ENCODE data around the gene GEMIN7.

The GEMIN7 gene

GRCh38 chr19:45090034-45090433, 11.0 kb downstream of the GEMIN7 start:
- DNase-seq (ENCODE audit: low read depth) = no peak

DNA sequence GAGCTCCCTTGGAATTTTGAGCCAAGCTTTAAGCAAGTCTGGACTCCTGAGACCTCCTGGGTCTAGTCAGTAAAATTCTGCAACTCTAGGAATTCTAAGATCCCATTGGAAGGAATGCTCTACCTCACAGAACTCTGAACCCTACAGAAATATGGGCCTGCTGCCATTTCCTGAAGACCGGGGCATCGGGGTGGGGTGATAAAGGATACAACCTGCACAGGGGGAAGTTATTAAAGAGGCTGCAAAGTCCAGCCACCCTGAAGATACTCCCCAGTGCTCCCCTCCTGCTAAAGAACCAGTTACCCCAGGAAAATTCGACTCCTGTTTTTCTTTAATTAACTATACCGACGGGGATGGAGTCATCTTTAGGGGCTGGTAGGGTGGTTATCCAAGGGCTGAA, 11.5 kb downstream of the GEMIN7 start:
- DNase-seq (ENCODE audit: low read depth) = no peak

GRCh38 chr19:45091031-45091923, 12.2 kb downstream of the GEMIN7 start:
- peak; percentile 91 for DNase-seq (ENCODE audit: low read depth)

GRCh38 chr19:45092747-45093678, 14.0 kb downstream of the GEMIN7 start, which contains the start of gene PPP1R37:
Gene PPP1R37, plus strand, starts transcription at chr19:45093179. Its CDS starts 147 bp downstream, at chr19:45093326.
- DNase-seq (ENCODE audit: low read depth) = peak; percentile 73

GRCh38 chr19:45094137-45094536, 15.1 kb downstream of the GEMIN7 start:
- no peak for DNase-seq (ENCODE audit: low read depth)

- no peak for DNase-seq (ENCODE audit: low read depth)
These were observed 15.6 kb downstream of the GEMIN7 start for GRCh38 chr19:45094707-45095106.

DNA sequence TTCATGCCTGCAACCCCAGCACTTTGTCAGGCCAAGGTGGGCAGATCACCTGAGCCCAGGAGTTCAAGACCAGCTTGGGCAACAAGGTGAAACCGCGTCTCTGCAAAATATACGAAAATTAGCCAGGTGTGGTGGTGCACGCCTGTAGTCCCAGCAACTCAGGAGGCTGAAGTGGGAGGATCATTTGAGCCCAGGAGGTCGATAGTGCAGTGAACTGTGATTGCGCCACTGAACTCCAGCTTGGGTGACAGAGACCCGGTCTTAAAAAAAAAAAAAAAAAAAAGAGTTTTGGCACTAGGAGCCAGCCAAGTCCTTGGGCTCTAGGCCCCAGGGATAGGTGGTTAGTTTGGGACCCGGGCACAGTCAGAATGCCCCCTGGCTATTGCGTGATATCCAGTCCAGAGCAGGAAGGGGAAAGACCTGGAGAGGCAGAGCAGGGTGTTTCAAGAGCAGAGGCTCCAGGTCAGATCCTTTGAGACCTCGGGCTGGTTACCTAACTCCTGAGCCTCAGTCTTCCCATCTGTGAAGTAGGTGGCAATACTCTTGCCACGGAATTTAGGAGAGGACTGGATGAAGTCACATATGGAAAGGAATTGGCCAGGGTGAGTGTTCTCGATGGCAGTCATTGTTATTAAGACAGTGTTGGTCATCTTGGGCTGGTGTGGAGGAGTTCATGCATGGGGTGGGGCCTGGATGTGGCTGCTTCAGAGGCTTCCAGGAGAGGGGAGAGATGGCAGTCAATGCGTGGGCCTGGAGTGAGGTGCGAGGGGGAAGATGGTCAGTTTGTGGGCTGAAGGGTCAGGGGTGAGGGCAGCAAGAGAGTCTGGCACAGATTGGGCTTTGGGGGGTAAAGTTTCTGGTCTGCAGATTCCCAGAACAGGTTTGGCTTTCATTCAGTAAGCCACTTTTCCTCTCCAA, 16.7 kb downstream of the GEMIN7 start:
- no peak for DNase-seq (ENCODE audit: low read depth)

DNA sequence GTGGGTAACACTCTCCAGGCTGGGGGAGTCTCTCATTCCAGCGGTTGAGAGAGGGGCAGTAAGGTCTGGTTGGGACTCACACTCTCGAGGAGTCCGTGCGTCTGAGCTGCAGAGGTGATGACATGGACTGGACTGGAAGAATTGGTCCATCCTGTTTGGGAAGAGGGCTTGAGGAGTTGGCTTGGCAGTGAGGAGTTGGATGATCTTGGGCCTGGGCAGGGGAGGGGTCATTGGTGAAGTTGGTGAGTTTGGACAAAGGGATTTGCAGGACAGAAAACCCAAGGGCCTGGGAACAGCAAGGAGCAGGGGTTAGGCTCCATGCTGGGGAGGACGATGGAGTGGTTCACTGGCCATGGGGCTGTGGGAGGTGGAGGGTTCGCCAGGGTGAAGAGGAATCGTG, 17.6 kb downstream of the GEMIN7 start:
- no peak for DNase-seq (ENCODE audit: low read depth)

DNA sequence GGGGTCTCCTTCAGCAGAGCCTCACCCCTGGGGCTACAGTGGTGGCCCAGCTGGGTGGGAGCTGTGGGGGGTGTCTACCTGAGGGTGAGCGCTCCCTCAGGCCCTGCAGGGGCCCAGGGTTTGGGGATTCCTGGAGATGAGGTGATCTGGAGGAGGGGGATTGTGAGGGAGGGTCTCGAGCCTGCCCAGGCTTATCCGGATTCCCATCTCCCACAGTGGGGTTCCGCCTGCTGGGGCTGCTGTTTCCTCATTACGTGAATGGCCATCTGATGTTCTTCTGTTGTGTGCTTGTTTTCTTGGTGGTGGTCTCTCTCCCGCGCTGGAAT, 18.4 kb downstream of the GEMIN7 start:
- DNase-seq (ENCODE audit: low read depth) = no peak

- no peak for DNase-seq (ENCODE audit: low read depth)
These were observed 18.9 kb downstream of the GEMIN7 start for GRCh38 chr19:45097776-45098520.

DNA sequence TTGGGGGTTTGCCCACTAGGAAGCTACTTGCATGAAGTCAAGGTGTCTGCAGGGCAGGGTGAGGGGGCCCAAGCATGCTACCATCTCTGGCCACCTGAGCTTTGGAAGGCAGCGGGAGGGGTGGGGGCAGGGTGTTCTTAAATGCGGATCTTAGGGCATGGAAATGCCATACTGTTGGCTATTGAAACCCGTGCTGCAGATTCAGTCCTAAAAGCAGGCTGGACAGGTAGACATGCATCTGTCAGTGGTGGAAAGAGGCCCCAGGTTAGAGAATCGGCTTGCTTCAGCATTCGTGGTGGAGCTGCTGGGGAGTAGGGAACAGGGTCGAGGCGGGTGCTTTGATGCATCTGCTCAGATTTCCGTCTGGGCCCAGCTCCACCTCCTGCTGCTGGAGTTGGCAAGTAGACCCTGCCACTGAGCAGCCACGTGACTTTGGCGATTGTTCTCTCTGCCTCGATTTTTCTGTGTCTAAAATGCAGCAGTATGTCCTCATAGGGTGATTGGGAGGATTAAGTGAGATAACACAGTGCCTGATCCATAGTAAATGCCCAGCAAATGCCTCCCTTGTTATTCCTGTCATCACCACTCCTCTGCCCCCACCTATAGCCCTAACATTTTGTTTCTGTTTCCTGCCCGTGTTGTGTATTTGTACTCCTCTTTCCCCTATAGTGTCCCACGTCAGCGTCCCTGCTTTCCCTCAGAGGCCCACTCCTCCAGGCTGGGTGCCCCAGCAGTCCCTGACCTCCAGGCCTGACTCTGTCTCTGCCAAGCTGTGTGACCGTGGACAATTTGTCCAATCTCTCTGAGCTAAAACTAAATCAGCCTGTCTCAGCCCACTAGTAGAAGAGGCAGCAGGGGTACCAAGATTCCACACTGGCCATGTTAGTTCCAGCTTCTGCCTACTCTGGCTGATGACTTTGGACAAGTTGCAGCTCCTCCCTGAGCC, 19.7 kb downstream of the GEMIN7 start:
- no peak for DNase-seq (ENCODE audit: low read depth)

DNA sequence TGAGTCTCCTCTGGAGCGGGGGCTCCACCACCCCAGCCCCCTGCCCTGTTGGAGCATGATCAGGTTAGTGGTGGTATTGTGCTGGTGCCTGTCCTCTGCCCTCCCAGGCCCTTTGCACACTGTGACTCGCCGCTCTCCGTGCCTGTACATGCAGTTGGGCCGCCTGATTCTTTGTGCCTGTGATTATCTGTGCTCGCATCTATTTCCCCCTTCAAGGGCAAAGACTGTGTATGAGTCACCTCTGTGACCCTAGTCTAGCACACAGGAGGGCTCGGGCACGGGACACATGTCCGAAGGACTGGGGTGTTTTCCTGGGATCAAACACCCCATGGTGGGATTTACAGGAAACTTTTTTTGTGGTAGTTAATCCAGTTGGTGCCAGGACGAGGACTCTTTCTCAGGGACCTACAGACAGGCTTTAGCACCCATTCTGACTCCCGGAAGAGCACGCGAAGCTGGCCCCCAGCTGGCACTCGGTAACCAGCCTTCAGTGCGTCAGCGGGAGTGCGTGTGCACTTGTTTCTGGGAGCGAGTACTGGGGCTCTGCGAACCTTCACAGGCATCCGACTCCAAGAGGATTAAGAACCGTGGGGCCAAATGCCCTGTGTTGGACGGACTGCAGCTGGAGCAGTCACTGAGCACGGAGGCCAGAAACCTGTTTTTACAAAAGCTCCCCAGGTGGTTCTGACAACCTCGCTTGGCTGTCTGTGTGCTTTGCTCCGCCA, 20.6 kb downstream of the GEMIN7 start:
- no peak for DNase-seq (ENCODE audit: low read depth)

GRCh38 chr19:45100201-45100600, 21.1 kb downstream of the GEMIN7 start:
- DNase-seq (ENCODE audit: low read depth) = no peak

DNA sequence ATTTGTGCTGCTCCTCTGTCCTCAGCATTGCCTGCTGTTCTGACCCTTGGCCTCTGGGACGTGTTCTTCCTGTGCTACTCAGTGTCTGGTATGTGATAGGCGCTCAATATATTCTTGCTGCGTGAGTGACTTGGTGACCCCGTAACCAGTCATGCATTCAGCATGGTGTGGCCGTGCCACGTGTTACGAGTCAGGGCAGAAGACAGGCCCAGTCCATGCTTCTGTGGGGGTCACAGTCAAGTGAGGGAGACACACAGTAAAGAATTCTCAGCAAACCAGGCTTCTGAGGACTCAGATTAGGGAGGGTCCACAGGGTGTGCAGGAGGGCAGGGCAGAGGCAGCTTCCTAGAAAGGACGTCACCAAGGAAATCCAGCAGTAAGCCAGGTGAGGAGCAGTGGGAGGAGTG, 21.8 kb downstream of the GEMIN7 start:
- DNase-seq (ENCODE audit: low read depth) = no peak

DNA sequence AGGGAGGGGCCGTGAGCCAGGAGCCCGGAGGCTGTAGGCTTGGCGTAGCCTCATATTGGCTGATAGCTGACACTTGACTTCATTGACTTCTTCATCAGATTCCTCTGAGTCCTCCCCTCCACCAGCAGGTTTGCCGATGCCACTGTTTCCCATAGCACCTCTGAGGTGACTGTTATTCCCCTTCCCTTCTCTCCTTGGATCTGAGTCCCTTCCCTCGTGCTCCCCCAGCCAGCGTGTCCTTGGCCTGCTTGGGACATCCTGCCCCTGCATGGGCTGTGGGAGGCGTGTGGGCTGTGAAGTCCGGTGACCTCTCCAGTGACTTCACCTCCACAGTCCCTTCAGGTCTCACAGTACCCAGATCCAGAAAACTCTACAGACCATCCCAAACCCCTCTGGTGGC, 22.7 kb downstream of the GEMIN7 start:
- DNase-seq (ENCODE audit: low read depth) = no peak

DNA sequence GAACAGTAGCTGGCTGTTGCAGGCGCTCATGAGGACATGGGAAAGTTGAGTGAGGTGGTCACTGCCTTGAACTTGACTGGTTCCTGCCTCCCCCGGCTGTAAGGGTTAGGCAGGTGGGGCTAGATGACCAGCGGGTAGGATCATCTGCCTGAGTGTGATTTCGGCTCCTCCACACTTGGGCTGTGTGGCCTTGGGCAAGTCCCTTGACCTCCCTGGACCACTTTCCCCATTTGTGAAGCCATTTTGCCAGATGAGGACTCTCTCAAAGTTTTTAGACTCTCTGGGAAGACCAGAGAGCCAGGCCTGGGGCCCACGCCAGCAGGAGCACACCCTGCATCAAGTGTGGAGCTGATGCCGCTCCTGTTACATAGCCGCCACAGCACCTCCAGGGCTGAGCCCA, 23.4 kb downstream of the GEMIN7 start:
- DNase-seq (ENCODE audit: low read depth) = no peak

GRCh38 chr19:45103156-45103507, 24.1 kb downstream of the GEMIN7 start:
- no peak for DNase-seq (ENCODE audit: low read depth)

DNA sequence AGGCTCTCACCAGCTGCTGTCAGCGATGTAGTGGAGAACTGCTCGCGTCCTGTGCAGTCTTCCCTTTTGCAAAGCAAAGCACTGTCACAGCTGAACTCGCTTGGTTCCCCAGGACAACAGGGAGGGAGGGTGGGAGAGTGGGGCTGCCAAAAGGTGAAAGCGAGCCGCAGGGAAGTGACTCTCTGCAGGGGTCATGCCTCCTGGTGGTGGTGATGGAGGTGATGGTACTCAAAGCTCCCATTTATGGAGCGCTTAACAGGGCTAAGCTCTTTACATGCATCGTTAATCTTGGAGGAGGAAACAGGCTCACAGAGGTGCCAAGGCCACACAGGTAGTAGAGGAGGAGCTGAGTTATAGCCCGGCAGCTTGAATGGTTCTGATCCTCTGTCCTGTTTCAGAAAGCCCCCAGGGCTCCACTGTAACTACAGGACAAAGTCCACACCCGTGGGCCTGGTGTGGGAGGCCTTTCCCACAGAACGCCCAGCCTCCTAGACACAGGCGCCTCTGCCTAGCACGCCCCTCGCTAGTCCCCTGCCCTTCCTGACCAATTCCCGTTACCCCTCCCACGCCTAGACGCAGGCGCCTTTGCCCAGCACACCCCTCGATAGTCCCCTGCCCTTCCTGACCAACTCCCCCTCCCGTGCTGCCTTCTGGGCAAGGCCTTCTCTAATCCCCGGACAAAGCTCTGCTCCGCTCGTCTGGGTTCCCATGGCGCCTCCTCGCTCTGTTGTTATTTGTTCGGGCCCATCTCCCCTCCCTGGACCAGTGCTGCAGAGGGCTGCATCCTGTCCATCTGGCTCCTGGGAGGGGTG, 24.7 kb downstream of the GEMIN7 start:
- no peak for DNase-seq (ENCODE audit: low read depth)

All from stimulated activated CD8-positive, alpha-beta memory T cell treated with anti-CD3 and anti-CD28 coated beads, Interleukin-15, amount 100 ng/mL, for 24 hours (primary cell).